Neuronal stem cell (in vitro differentiated cells): ENCODE data around the gene HOXD3.

Experiments used
- DNase-seq: peaks from one replicate; pipeline ENCODE4 v3.0.0-alpha.2; 2013; ENCODE audit warnings: low spot score
- H2AFZ ChIP-seq: one replicate; pipeline ENCODE4 v1.6.1; 2013; ENCODE audit warnings: mild to moderate bottlenecking, low read length, inconsistent platforms
- H2AK5ac ChIP-seq: 2 replicates; pipeline ENCODE4 v1.6.1; 2013; ENCODE audit warnings: low read depth, mild to moderate bottlenecking, inconsistent platforms, low read length, moderate library complexity, mixed read lengths
- H2BK120ac ChIP-seq: 2 replicates; pipeline ENCODE4 v1.6.1; 2013; ENCODE audit warnings: low read depth, mild to moderate bottlenecking, inconsistent platforms, low read length, moderate library complexity, mixed read lengths
- H2BK12ac ChIP-seq: one replicate; pipeline ENCODE4 v1.6.1; 2013; ENCODE audit warnings: low read length, inconsistent platforms
- H2BK15ac ChIP-seq: 2 replicates; pipeline ENCODE4 v1.6.1; 2013; ENCODE audit warnings: mild to moderate bottlenecking, low read length, inconsistent platforms, mixed read lengths
- H2BK5ac ChIP-seq: one replicate; pipeline ENCODE4 v1.6.1; 2013; ENCODE audit warnings: inconsistent platforms, mild to moderate bottlenecking, low read length, moderate library complexity
- H3K14ac ChIP-seq: one replicate; pipeline ENCODE4 v1.6.1; 2013; ENCODE audit warnings: low read length, inconsistent platforms
- H3K18ac ChIP-seq: 2 replicates; pipeline ENCODE4 v1.6.1; 2013; ENCODE audit warnings: low read length, inconsistent platforms
- H3K23ac ChIP-seq: 2 replicates; pipeline ENCODE4 v1.6.1; 2013; ENCODE audit warnings: low read depth, mild to moderate bottlenecking, mixed read lengths, low read length, inconsistent platforms; ENCODE audit not compliant: poor library complexity
- H3K27ac ChIP-seq: replicated peaks from 3 replicates; pipeline ENCODE4 v1.5.1; 2013; ENCODE audit warnings: low read length, inconsistent platforms
- H3K27me3 ChIP-seq, 3 experiments: 2 replicates each; pipeline ENCODE4 v1.6.1; 2013; ENCODE audit warnings: low read length in 3 of 3, mild to moderate bottlenecking in 2 of 3, inconsistent platforms in 1 of 3, low read depth in 1 of 3, mixed read lengths in 1 of 3, moderate library complexity in 1 of 3; ENCODE audit not compliant: control insufficient read depth in 3 of 3, insufficient read depth in 3 of 3
- H3K36me3 ChIP-seq, 2 donors: replicated peaks in 1 of 2; 2 replicates each; pipeline ENCODE4 v1.6.1; 2013; ENCODE audit warnings: low read length in 2 of 2; ENCODE audit not compliant: control insufficient read depth in 2 of 2, insufficient read depth in 2 of 2
- H3K4ac ChIP-seq: 2 replicates; pipeline ENCODE4 v1.6.1; 2013; ENCODE audit warnings: inconsistent platforms, mild to moderate bottlenecking, low read length, moderate library complexity
- H3K4me1 ChIP-seq, 2 donors: 1 replicate in 1 of 2; 2 replicates in 1 of 2; pipeline ENCODE4 v1.6.1; 2013; ENCODE audit warnings: low read length in 2 of 2, low read depth in 1 of 2; ENCODE audit not compliant: control insufficient read depth in 2 of 2, insufficient read depth in 1 of 2
- H3K4me2 ChIP-seq: one replicate; pipeline ENCODE4 v1.6.1; 2013; ENCODE audit warnings: mild to moderate bottlenecking, low read length, inconsistent platforms; ENCODE audit not compliant: insufficient read depth, poor library complexity, severe bottlenecking
- H3K4me3 ChIP-seq, 2 donors: 2 replicates each; pipeline ENCODE4 v1.5.1; 2013; ENCODE audit warnings: low read length in 2 of 2, mild to moderate bottlenecking in 2 of 2, inconsistent platforms in 1 of 2, moderate library complexity in 1 of 2
- H3K79me1 ChIP-seq: one replicate; pipeline ENCODE4 v1.6.1; 2013; ENCODE audit warnings: low read depth, mild to moderate bottlenecking, inconsistent platforms, low read length, moderate library complexity
- H3K9ac ChIP-seq: one replicate; pipeline ENCODE4 v1.6.1; 2013; ENCODE audit warnings: mild to moderate bottlenecking, low read depth, low read length, inconsistent platforms; ENCODE audit not compliant: poor library complexity
- H3K9me3 ChIP-seq, 2 donors: replicated peaks in 1 of 2; 2 replicates each; pipeline versions ENCODE3 to v1.6.1; 2013; ENCODE audit warnings: low read length in 2 of 2, mild to moderate bottlenecking in 2 of 2, inconsistent platforms in 1 of 2, low read depth in 1 of 2, mixed read lengths in 1 of 2, moderate library complexity in 1 of 2; ENCODE audit not compliant: control insufficient read depth in 2 of 2, insufficient read depth in 1 of 2
- H4K8ac ChIP-seq: one replicate; pipeline ENCODE4 v1.6.1; 2013; ENCODE audit warnings: low read depth, mild to moderate bottlenecking, inconsistent platforms, low read length, moderate library complexity
- H4K91ac ChIP-seq: one replicate; pipeline ENCODE4 v1.6.1; 2013; ENCODE audit warnings: low read length, low read depth, mild to moderate bottlenecking, inconsistent platforms; ENCODE audit not compliant: poor library complexity
- WGBS, 2 donors: extraction: QIAGEN DNeasy Blood & Tissue Kit; methylation state at CpG; one replicate each; pipeline ENCODE4 v1.1.7; 2013; ENCODE audit warnings: missing lambda C conversion rate in 2 of 2, mixed read lengths in 1 of 2; ENCODE audit not compliant: insufficient read length in 2 of 2, insufficient replicate concordance in 1 of 2; ENCODE audit errors: extremely low coverage in 2 of 2; 5-methylcytosine and 5-hydroxymethylcytosine counted together

HOXD3 gene

DNA sequence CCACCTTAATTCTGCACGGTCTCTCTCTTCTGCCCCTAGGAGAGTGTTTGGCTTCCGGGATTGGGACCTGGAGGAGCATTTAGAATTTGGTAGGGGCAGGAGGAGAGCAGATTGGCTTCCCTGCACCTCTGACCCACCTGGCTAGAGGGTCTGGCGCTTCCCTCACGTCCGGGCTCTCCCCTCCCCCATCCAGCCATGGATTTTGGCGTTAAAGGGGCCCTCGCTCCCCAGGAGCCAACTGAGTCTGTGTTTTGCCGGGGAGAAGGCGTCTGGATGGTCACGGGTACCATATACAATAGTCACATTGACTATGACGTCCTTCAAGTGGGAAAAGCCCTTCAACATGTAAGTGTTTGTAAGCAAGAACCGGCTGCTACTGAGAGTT lies 6.6 kb downstream of the HOXD3 start:
- Histone ChIP-seq H3K4me3 (no peak overlapping the region), H3K14ac (no peak overlapping the region), H2AFZ (no peak overlapping the region), H3K79me1 (no peaks in the 10 kb centered on the region), H3K27ac (no peak overlapping the region), H3K4ac (no peak overlapping the region), H3K4me2 (no peak overlapping the region), H3K9ac (no peak overlapping the region), H3K9me3 (peaks cover 13 to 18% of the 10 kb centered on the region in 2 donors), H3K36me3 (no peaks in the 10 kb centered on the region), H3K4me1 (peaks cover 0 to 7% of the 10 kb centered on the region in 2 donors), H2BK5ac (no peak overlapping the region), H4K91ac (no peak overlapping the region), H3K27me3 (peaks cover 59 to 98% (median 91%) of the 10 kb centered on the region in 3 experiments), H3K18ac (no peak overlapping the region), H2BK120ac (no peak overlapping the region), H2AK5ac (no peak overlapping the region), H4K8ac (no peak overlapping the region), H2BK12ac (no peak overlapping the region), H3K23ac (peak overlapping the region; percentile 21), H2BK15ac (no peak overlapping the region)
- DNase-seq: no peak
- no CpG with 5 or more reads among the region's 12 CpGs for WGBS, 2 donors

DNA sequence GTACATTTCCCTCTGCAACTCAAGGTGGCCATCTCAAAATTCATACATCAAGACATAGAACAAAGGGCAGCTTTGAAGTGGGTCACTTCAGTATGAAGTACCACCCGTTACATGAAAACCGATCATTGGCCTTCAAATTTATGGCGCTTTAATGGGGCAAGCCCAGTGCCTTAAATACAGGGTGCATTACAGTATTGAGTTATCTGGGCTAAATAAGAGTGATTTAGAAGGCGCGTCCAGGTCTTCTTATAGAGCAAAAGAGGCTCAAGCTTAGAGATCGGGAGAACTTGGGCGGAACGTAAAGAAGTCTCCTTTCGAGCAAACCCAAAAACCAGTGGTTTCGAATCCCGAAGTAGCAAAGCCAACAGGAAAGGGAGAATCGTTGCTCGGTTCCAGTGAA lies 7.1 kb downstream of the HOXD3 start:
- Histone ChIP-seq H3K9ac (no peak overlapping the region), H3K4me1 (peaks cover 0 to 7% of the 10 kb centered on the region in 2 donors), H3K9me3 (peaks cover 13 to 18% of the 10 kb centered on the region in 2 donors), H2BK12ac (no peak overlapping the region), H3K4me2 (no peak overlapping the region), H2BK15ac (no peak overlapping the region), H4K8ac (no peak overlapping the region), H3K18ac (no peak overlapping the region), H2BK5ac (no peak overlapping the region), H3K27ac (no peak overlapping the region), H2AFZ (no peak overlapping the region), H2BK120ac (no peak overlapping the region), H3K27me3 (peaks cover 56 to 98% (median 91%) of the 10 kb centered on the region in 3 experiments), H3K14ac (no peak overlapping the region), H3K79me1 (no peaks in the 10 kb centered on the region), H4K91ac (no peak overlapping the region), H3K4ac (no peak overlapping the region), H2AK5ac (no peak overlapping the region), H3K4me3 (no peak overlapping the region), H3K23ac (no peak overlapping the region), H3K36me3 (no peaks in the 10 kb centered on the region)
- DNase-seq: no peak
- WGBS, 2 donors: no CpG with 5 or more reads among the region's 13 CpGs

DNA sequence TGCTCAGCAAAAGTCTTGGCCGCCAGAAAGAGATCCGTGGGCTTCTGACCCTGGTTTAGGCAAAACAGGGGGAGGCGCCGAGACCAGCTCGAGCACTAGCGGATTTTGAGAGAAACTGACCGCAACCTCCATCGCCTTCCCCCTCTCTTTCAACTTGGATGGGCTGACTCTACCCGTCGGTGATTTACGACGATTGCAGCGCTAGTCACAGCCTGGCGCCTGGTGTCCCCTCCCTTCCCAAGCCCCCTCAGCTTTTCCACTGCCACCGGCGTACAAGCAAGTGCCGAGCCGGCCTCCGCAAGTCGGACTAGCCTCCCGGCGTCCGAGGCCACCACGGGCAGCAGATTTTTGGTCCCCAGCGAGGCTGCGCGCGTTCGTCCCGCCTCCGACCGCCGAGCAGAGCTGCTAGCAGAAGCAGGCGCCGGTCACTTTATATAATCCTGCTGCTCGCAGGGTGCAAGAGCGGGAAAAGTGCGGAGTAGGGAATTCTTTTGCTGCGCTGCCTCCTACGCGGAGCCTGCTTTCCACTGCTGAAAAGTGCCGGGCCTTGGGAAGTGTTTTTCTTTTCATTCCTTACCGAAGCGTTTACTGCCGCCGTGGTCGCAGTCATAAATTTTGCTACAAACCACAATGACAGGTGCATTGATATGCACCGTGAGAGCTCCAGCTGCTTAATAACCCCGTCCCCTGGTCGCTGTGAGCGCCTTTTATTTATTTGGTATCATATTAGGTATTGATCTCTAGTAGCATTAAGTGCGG lies 7.7 kb downstream of the HOXD3 start:
- Histone ChIP-seq H2BK15ac (no peak overlapping the region), H3K9ac (no peak overlapping the region), H3K4ac (no peak overlapping the region)

DNA sequence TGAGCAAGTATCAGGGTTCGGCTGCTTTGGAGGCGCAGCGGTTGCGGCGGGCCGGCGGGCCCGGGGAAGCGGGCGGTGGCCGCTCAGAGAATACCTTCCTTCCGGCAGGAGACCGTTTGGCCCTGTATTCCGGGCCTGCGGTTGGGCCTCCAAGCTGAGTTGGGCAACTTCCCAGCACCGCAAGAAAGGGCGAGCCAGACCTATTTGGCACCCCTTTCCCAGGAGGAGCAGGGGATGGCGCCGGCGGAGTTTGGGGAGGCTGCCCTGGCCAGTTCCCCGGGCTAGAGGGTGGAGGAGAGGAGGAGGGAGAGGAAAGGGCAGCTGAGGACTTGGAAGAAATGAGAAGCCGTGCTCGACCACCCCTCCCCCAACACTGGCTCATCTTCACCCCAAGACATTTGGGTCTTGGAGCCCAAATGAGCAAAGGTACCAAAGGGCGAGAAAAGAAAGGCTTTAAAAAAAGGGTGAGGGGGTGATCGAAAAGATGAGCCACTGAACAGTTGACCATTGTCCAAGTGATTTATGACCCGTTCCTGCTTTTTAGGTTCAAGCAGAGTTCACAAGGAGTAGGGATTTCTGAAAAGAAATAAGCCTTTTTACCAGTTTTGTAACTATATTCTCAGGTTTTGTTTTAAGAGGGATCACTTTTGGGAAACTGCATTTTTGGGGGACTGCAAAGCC lies 8.4 kb downstream of the HOXD3 start:
- no peak overlapping the region for H3K27ac ChIP-seq
- H4K91ac ChIP-seq: no peak overlapping the region
- H3K4ac ChIP-seq: no peak overlapping the region
- no peak overlapping the region for H3K4me2 ChIP-seq
- H2BK5ac ChIP-seq: no peak overlapping the region
- no peaks in the 10 kb centered on the region for H3K36me3 ChIP-seq
- peak overlapping the region; percentile 3 for H3K9ac ChIP-seq
- peaks cover 13 to 18% of the 10 kb centered on the region in 2 donors for H3K9me3 ChIP-seq
- no peak overlapping the region for H2BK15ac ChIP-seq
- H3K14ac ChIP-seq: no peak overlapping the region
- DNase-seq: no peak
- peak overlapping the region; percentile 70 for H2AFZ ChIP-seq
- H3K23ac ChIP-seq: no peak overlapping the region
- H2AK5ac ChIP-seq: no peak overlapping the region
- H3K18ac ChIP-seq: no peak overlapping the region
- WGBS, 2 donors: no CpG with 5 or more reads among the region's 26 CpGs
- no peaks in the 10 kb centered on the region for H3K4me1 ChIP-seq
- no peak overlapping the region for H3K4me3 ChIP-seq
- no peak overlapping the region for H2BK120ac ChIP-seq
- H3K79me1 ChIP-seq: no peaks in the 10 kb centered on the region
- no peak overlapping the region for H4K8ac ChIP-seq
- H2BK12ac ChIP-seq: no peak overlapping the region
- H3K27me3 ChIP-seq: peaks cover 51 to 98% (median 89%) of the 10 kb centered on the region in 3 experiments

More for the DNA sequence above, 7.7 kb downstream of the HOXD3 start:
- Histone ChIP-seq H3K9me3 (peaks cover 13 to 18% of the 10 kb centered on the region in 2 donors), H2BK5ac (no peak overlapping the region), H3K18ac (no peak overlapping the region), H3K79me1 (no peaks in the 10 kb centered on the region), H4K8ac (no peak overlapping the region), H3K27ac (no peak overlapping the region), H2AK5ac (no peak overlapping the region), H3K36me3 (no peaks in the 10 kb centered on the region), H3K4me1 (peaks cover 0 to 6% of the 10 kb centered on the region in 2 donors), H3K14ac (no peak overlapping the region), H4K91ac (no peak overlapping the region), H2BK12ac (no peak overlapping the region), H2BK120ac (no peak overlapping the region), H3K4me3 (no peak overlapping the region), H2AFZ (peak overlapping the region; percentile 70), H3K23ac (peak overlapping the region; percentile 18), H3K4me2 (no peak overlapping the region), H3K27me3 (peaks cover 55 to 98% (median 91%) of the 10 kb centered on the region in 3 experiments)
- no CpG with 5 or more reads among the region's 52 CpGs for WGBS, 2 donors
- no peak for DNase-seq
